VCaP (cell line): Measurements from ENCODE around the gene TTC28.
"Not testable (repeated sequence)": the region's sequence is repeated elsewhere in the genome, so short reads cannot be mapped to it uniquely, and the experiment has no call there.

Experiments used
- H3K27ac ChIP-seq: fragments of 450-650 bp; 2 replicates; pipeline ENCODE4 v1.5.1; 2017
- TF ChIP-seq, protein P1 (sequence below): fragments of 450-650 bp; conservative IDR thresholded peaks from 2 replicates; pipeline ENCODE4 v1.5.1; 2017; ENCODE audit warnings: mild to moderate bottlenecking, moderate library complexity

TTC28 gene

GRCh38 chr22:28557184-28557583 is 122.5 kb downstream of the TTC28 start:
- H3K27ac ChIP-seq = no peak overlapping the region
- TF ChIP-seq, protein P1, sequence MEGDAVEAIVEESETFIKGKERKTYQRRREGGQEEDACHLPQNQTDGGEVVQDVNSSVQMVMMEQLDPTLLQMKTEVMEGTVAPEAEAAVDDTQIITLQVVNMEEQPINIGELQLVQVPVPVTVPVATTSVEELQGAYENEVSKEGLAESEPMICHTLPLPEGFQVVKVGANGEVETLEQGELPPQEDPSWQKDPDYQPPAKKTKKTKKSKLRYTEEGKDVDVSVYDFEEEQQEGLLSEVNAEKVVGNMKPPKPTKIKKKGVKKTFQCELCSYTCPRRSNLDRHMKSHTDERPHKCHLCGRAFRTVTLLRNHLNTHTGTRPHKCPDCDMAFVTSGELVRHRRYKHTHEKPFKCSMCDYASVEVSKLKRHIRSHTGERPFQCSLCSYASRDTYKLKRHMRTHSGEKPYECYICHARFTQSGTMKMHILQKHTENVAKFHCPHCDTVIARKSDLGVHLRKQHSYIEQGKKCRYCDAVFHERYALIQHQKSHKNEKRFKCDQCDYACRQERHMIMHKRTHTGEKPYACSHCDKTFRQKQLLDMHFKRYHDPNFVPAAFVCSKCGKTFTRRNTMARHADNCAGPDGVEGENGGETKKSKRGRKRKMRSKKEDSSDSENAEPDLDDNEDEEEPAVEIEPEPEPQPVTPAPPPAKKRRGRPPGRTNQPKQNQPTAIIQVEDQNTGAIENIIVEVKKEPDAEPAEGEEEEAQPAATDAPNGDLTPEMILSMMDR = no peak

DNA sequence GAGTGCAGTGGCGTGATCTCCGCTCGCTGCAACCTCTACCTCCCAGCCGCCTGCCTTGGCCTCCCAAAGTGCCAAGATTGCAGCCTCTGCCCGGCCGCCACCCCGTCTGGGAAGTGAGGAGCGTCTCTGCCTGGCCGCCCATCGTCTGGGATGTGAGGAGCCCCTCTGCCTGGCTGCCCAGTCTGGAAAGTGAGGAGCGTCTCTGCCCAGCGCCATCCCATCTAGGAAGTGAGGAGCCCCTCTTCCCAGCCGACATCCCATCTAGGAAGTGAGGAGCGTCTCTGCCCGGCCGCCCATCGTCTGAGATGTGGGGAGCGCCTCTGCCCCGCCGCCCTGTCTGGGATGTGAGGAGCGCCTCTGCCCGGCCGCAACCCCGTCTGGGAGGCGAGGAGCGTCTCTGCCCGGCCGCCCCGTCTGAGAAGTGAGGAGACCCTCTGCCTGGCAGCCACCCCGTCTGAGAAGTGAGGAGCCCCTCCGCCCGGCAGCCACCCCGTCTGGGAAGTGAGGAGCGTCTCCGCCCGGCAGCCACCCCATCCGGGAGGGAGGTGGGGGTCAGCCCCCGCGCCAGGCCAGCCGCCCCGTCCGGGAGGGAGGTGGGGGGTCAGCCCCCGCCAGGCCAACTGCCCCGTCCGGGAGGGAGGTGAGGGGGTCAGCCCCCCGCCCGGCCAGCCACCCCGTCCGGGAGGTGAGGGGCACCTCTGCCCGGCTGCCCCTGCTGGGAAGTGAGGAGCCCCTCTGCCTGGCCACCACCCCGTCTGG is 126.4 kb downstream of the TTC28 start:
- not testable (repeated sequence) for H3K27ac ChIP-seq

DNA sequence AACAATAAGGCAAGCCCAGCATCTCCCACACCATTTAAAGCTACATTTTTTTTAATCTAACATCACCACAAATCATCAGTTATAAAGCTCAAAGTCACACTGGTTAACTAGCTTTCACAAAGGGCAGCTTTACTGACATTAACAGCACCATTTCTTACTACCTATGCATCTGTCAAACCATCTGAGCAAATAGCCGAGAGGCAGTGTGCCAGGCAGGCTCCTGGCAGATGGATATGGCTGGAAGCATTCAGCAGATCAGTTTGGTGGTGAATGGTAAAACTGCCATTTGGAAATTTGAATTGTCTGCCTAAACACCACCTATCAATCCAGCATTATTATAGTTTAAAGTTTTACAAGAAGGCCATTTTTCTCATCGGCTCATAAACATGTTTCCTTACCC is 131.2 kb downstream of the TTC28 start:
- TF ChIP-seq, protein P1 = no peak
- H3K27ac ChIP-seq = no peak overlapping the region

DNA sequence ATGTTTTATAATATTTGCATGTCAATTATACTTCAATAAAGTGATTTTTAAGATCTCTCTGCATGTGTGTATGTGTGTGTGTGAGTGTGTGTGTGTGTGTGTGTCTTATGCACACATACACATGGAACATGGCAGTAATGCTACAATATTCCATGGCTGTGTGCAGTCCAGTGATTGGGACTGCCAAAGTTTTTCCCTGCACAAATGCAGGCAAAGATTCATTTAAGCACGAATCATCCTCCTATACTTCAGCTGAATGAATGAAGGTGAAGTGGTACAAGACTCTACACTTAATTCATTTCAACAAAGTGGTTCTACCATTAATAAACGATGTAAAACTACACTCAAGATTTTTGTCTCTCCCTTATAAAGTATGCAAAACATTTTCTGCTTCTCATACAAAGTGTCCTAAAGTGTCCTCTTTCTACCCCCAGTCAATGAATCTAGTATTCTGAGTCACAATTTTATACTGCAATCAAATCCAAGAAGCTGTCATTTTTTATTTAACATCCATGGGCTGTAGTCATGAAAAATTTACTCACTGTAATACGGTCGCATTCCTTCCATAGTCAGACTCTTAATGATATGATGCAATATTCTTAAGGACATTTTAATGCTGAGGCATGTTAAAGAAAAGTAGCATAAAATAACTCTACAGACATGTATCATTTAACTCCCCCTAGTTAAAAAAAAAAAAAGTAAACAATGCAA is 132.4 kb downstream of the TTC28 start:
- TF ChIP-seq, protein P1 = no peak
- H3K27ac ChIP-seq = no peak overlapping the region

GRCh38 chr22:28544431-28544868 is 135.2 kb downstream of the TTC28 start:
- TF ChIP-seq, protein P1 = no peak
- no peak overlapping the region for H3K27ac ChIP-seq

- TF ChIP-seq, protein P1 = no peak
- H3K27ac ChIP-seq = no peak overlapping the region
Observed at GRCh38 chr22:28542980-28543621, 136.5 kb downstream of the TTC28 start.

DNA sequence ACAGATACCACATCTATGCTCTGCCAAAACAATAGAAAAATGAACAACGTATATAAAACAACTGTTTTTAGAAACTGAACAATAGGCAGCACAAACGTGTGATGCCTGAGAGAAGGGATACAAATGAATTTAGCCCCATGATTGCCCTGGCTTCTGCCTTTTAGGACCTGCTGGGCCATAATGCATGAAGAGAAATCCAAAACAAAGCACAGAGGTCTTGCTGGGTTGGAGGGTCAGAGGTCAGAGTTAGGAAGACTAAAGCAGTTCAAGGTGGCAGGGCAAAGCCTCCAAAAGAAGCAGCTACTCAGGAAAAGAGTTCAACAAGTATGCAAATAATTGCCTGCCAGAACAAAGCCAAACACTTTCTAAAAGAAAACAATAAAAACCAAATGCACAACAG is 138.5 kb downstream of the TTC28 start:
- H3K27ac ChIP-seq = no peak overlapping the region
- TF ChIP-seq, protein P1 = no peak
